Mammary epithelial cell (primary cell): ENCODE results near the gene ASPG.

Experiments used
- CTCF ChIP-seq, 2 donors: IDR thresholded peaks in 1 of 2; conservative IDR thresholded peaks in 1 of 2; 2 replicates each; pipeline ENCODE4 v1.5.1; 2011 to 2012; ENCODE audit warnings: inconsistent platforms in 2 of 2, low read length in 2 of 2, mild to moderate bottlenecking in 2 of 2, control low read depth in 1 of 2, low read depth in 1 of 2; ENCODE audit not compliant: insufficient read depth in 1 of 2; ENCODE audit errors: extremely low read depth in 1 of 2
- EZH2 ChIP-seq: IDR thresholded peaks from 2 replicates; pipeline ENCODE4 v1.6.1; 2012; ENCODE audit warnings: low read length, inconsistent platforms, borderline replicate concordance

GRCh38 chr14:104155513-104155912 lies 70.0 kb downstream of the ASPG start:
- TF ChIP-seq CTCF (conservative IDR thresholded peaks at IDR 0.05 in 1 of 2, IDR thresholded peaks at IDR 0.05 in 1 of 2; ENCODE audit: extremely low read depth in 1 of 2, insufficient read depth in 1 of 2, low read depth in 1 of 2, low read length in 2 of 2) (no peak), EZH2 (no peak)
